Small intestine (tissue), 7 donors: ENCODE measurements around the gene TSTD1. TPM values are rescaled to one million over a fixed set of nuclear protein-coding genes. Genes with fewer than 3 reads are reported as not detected.
A peak's percentile ranks its signal among the peaks of the same experiment; 100 is the strongest.

ENCODE experiments used
- DNase-seq, 2 donors: peaks; one replicate each; pipeline versions ENCODE4 v3.0.0 to v3.0.0-alpha.2; 2013
- FAIRE-seq: peaks from 2 replicates; lab custom pipeline; 2012; peaks lifted over from hg19 to GRCh38; lab: Jason Lieb, UNC
- H3K27ac ChIP-seq, 3 donors: one replicate each; pipeline ENCODE4 v1.5.1; 2013; ENCODE audit warnings: low read length in 2 of 3, mild to moderate bottlenecking in 2 of 3, control low read depth in 1 of 3, inconsistent platforms in 1 of 3, low read depth in 1 of 3, moderate library complexity in 1 of 3
- H3K27me3 ChIP-seq, 3 donors: one replicate each; pipeline ENCODE4 v1.6.1; 2013; ENCODE audit warnings: low read length in 3 of 3, inconsistent platforms in 1 of 3; ENCODE audit not compliant: control insufficient read depth in 3 of 3, insufficient read depth in 3 of 3
- H3K36me3 ChIP-seq, 3 donors: one replicate each; pipeline ENCODE4 v1.6.1; 2013; ENCODE audit warnings: low read length in 3 of 3, inconsistent platforms in 1 of 3, low read depth in 1 of 3, mild to moderate bottlenecking in 1 of 3, moderate library complexity in 1 of 3; ENCODE audit not compliant: control insufficient read depth in 3 of 3, insufficient read depth in 2 of 3
- H3K4me1 ChIP-seq, 3 donors: one replicate each; pipeline ENCODE4 v1.6.1; 2013; ENCODE audit warnings: low read length in 2 of 3, inconsistent platforms in 1 of 3, low read depth in 1 of 3, mild to moderate bottlenecking in 1 of 3, moderate library complexity in 1 of 3; ENCODE audit not compliant: control insufficient read depth in 3 of 3, insufficient read depth in 2 of 3
- H3K4me3 ChIP-seq, 3 donors: one replicate each; pipeline ENCODE4 v1.5.1; 2013; ENCODE audit warnings: low read length in 3 of 3, control low read depth in 1 of 3, inconsistent platforms in 1 of 3, low read depth in 1 of 3, mild to moderate bottlenecking in 1 of 3, moderate library complexity in 1 of 3
- H3K9me3 ChIP-seq, 2 donors: one replicate each; pipeline ENCODE4 v1.6.1; 2013; ENCODE audit warnings: low read depth in 1 of 2, low read length in 1 of 2; ENCODE audit not compliant: control insufficient read depth in 2 of 2, insufficient read depth in 1 of 2
- WGBS, 3 donors: extraction: QIAGEN DNeasy Blood & Tissue Kit; methylation state at CpG; one replicate each; pipeline ENCODE4 v1.1.7; 2013; 5-methylcytosine and 5-hydroxymethylcytosine counted together
- polyA plus RNA-seq, 4 donors: library from polyadenylated mRNA; stranded (reverse) in 3 of 4; unstranded in 1 of 4; fragments of 200-250 nt in 3 of 4; fragments of 120-200 nt in 1 of 4; gene quantifications; one replicate each; pipeline versions ENCODE4 v1.2.1 to v1.2.3, GENCODE V29; 2013
- donor health status: healthy with polysubstance abuse.
- donor health status: control.
- donor health status: control.
- donor health status: Bipolar disorder and iron deficiency.
- donor health status: healthy.

TSTD1 gene
- polyA plus RNA-seq, 4 donors: 65.8 to 185 (median 97.8) TPM

GRCh38 chr1:161008869-161009510, 29.8 kb downstream of the TSTD1 start:
- WGBS, 3 donors: 61 to 70% (median 62%) methylated on average over 4 of the region's 4 CpGs
- FAIRE-seq: no peak
- H3K27ac ChIP-seq: peak overlapping the region in 1 of 3 donors; percentile 32

GRCh38 chr1:161007369-161007768, 31.4 kb downstream of the TSTD1 start:
- Histone ChIP-seq H3K9me3 (no peaks in the 10 kb centered on the region), H3K4me1 (peaks cover 0 to 15% (median 4%) of the 10 kb centered on the region in 3 donors), H3K27me3 (no peaks in the 10 kb centered on the region), H3K36me3 (peaks cover 0 to 38% (median 0%) of the 10 kb centered on the region in 3 donors), H3K4me3 (no peak overlapping the region), H3K27ac (no peak overlapping the region)
- 95 to 100% (median 96%) methylated on average over 2 of the region's 2 CpGs for WGBS, 3 donors
- FAIRE-seq (no peak), DNase-seq (no peak)

More at GRCh38 chr1:161008869-161009510, 29.8 kb downstream of the TSTD1 start:
- Histone ChIP-seq H3K27me3 (no peaks in the 10 kb centered on the region), H3K36me3 (peaks cover 0 to 37% (median 0%) of the 10 kb centered on the region in 3 donors), H3K4me1 (peaks cover 4 to 28% (median 11%) of the 10 kb centered on the region in 3 donors), H3K9me3 (no peaks in the 10 kb centered on the region), H3K4me3 (no peak overlapping the region)
- DNase-seq: no peak

- peaks cover 0 to 13% (median 0%) of the 10 kb centered on the region in 3 donors for H3K4me1 ChIP-seq
- H3K27me3 ChIP-seq: no peaks in the 10 kb centered on the region
- H3K9me3 ChIP-seq: no peaks in the 10 kb centered on the region
- FAIRE-seq: no peak
- no peak for DNase-seq
- no peak overlapping the region for H3K27ac ChIP-seq
- H3K4me3 ChIP-seq: no peak overlapping the region
- H3K36me3 ChIP-seq: peaks cover 0 to 42% (median 0%) of the 10 kb centered on the region in 3 donors
- WGBS, 3 donors: 87 to 91% (median 88%) methylated on average over 8 of the region's 8 CpGs
Observed at GRCh38 chr1:161006563-161006962, 32.2 kb downstream of the TSTD1 start.

DNA sequence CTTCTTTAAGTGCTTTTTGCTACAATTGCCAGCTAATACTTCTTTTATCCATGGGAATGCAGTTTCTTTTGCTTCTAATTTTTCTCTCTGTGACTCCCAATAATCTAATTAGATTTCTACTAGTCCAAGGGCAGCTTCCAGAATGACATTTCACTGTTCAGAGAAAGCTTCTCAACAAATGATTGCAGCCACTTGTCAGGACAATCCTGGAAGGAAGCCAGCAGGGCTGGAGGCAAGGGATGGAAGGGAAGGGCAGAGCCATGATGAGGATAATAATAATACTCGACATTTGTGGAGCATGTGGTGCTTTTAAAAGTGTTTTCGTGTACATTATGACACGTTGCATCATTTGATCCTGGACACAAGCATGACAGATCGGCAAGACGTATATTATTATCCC, 37.2 kb downstream of the TSTD1 start:
- DNase-seq: no peak
- no peaks in the 10 kb centered on the region for H3K27me3 ChIP-seq
- H3K36me3 ChIP-seq: peaks cover 1 to 62% (median 11%) of the 10 kb centered on the region in 3 donors
- H3K27ac ChIP-seq: peak overlapping the region in 2 of 3 donors; percentile 44 to 55
- no peak overlapping the region for H3K4me3 ChIP-seq
- H3K4me1 ChIP-seq: peaks cover 0 to 18% (median 3%) of the 10 kb centered on the region in 3 donors
- no peaks in the 10 kb centered on the region for H3K9me3 ChIP-seq
- no peak for FAIRE-seq
- WGBS, 3 donors: 51 to 61% (median 59%) methylated on average over 5 of the region's 5 CpGs

GRCh38 chr1:161000736-161001480, 37.9 kb downstream of the TSTD1 start:
- Histone ChIP-seq H3K4me1 (peaks cover 0 to 18% (median 3%) of the 10 kb centered on the region in 3 donors), H3K36me3 (peaks cover 1 to 58% (median 11%) of the 10 kb centered on the region in 3 donors), H3K9me3 (no peaks in the 10 kb centered on the region), H3K27ac (peak overlapping the region; percentile 1 to 55 (median 44)), H3K27me3 (no peaks in the 10 kb centered on the region), H3K4me3 (no peak overlapping the region)
- DNase-seq (peak; percentile 40 to 64), FAIRE-seq (no peak)
- WGBS, 3 donors: 38 to 72% (median 52%) methylated on average over 11 of the region's 11 CpGs

GRCh38 chr1:160999376-160999775, 39.4 kb downstream of the TSTD1 start:
- Histone ChIP-seq H3K9me3 (no peaks in the 10 kb centered on the region), H3K27ac (no peak overlapping the region), H3K4me1 (peaks cover 0 to 18% (median 3%) of the 10 kb centered on the region in 3 donors), H3K36me3 (peaks cover 1 to 53% (median 11%) of the 10 kb centered on the region in 3 donors), H3K27me3 (no peaks in the 10 kb centered on the region), H3K4me3 (no peak overlapping the region)
- DNase-seq (no peak), FAIRE-seq (no peak)
- 89 to 99% (median 95%) methylated on average over 5 of the region's 5 CpGs for WGBS, 3 donors

DNA sequence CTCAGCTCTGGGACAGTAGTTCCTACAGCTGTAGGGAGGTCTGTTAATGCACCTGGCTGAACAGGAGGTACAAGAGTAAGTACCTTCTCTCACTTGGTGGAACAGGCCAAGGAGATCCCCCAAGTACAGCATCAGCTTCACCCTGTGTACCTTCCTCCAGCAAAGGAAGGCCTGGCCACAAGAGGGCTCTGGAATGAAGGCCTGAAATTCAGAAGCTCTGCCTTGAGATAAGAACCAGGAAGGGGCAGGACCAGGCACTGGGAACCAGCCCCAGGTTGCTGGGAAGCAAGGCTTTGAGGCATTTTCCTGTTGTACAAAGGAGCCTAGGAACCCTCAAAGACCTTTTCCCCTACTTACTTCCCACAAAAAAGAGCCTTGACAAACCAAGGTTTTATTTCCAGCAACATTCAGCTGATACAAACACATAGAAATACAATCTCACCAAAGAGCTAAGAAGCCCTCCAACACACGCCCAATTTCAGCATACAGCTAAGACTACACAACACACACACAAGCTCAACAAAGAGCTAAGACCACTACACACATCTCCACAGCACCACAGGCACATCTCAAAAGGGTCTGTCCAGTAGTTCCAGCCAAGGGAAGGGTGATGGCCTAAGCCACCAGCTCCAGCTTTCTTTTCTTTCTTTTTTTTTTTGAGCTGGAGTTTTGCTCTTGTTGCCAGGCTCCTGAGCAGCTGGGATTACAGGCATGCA, 41.3 kb downstream of the TSTD1 start:
- Histone ChIP-seq H3K27me3 (no peaks in the 10 kb centered on the region), H3K27ac (peak overlapping the region; percentile 56 to 82 (median 71)), H3K36me3 (peaks cover 1 to 47% (median 11%) of the 10 kb centered on the region in 3 donors), H3K4me1 (peaks cover 0 to 18% (median 3%) of the 10 kb centered on the region in 3 donors), H3K9me3 (no peaks in the 10 kb centered on the region), H3K4me3 (no peak overlapping the region)
- no peak for FAIRE-seq
- 57 to 77% (median 65%) methylated on average over 1 of the region's 1 CpG for WGBS, 3 donors
- peak; percentile 85 for DNase-seq

DNA sequence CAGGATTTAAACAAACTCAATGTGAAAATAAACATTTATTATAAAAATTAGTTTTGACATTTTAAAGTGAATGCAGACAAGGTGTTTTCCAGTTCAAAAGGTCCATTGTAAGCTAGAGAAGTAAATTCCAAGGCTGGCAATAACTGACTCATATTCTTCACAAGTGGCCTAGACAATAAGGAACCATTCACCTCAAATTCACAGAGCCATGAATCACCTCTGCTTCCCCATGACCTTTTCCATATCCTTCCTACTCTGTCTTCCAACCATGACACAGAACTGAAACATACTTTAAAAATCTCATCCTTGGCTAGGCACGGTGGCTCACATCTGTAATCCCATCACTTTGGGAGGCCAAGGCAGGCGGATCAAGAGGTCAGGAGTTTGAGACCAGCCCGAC, 42.6 kb downstream of the TSTD1 start:
- FAIRE-seq: no peak
- no peak overlapping the region for H3K27ac ChIP-seq

More for the DNA sequence above, 42.6 kb downstream of the TSTD1 start:
- Histone ChIP-seq H3K4me1 (peaks cover 0 to 11% (median 3%) of the 10 kb centered on the region in 3 donors), H3K4me3 (no peak overlapping the region), H3K9me3 (no peaks in the 10 kb centered on the region), H3K36me3 (peaks cover 1 to 41% (median 11%) of the 10 kb centered on the region in 3 donors), H3K27me3 (no peaks in the 10 kb centered on the region)
- WGBS, 3 donors: 71 to 81% (median 73%) methylated on average over 3 of the region's 3 CpGs
- DNase-seq: peak in 1 of 2 donors; percentile 56
